HT1080 (cell line): Measurements from ENCODE around the gene UBR3. TPM values are rescaled to one million over a fixed set of nuclear protein-coding genes. Genes with fewer than 3 reads are reported as not detected.
"Not testable (repeated sequence)": the region's sequence is repeated elsewhere in the genome, so short reads cannot be mapped to it uniquely, and the experiment has no call there.

ENCODE experiments used
- DNase-seq: peaks from one replicate; pipeline ENCODE4 v3.0.0-alpha.2; 2015; ENCODE audit warnings: low read depth
- small RNA-seq: library from RNA; depleted of rRNA; stranded (forward); fragments of <200 nt; gene quantifications from one replicate; pipeline ENCODE3, GENCODE V24; 2014
- total RNA-seq: library from RNA; depleted of rRNA; stranded (reverse); fragments of >200 nt; shearing (Covaris generic); gene quantifications from 2 replicates; pipeline ENCODE4 v1.2.3, GENCODE V29; 2014; rRNA removed

Gene UBR3
- total RNA-seq, 1 experiment from 2014 or later = 14.0 TPM

DNA sequence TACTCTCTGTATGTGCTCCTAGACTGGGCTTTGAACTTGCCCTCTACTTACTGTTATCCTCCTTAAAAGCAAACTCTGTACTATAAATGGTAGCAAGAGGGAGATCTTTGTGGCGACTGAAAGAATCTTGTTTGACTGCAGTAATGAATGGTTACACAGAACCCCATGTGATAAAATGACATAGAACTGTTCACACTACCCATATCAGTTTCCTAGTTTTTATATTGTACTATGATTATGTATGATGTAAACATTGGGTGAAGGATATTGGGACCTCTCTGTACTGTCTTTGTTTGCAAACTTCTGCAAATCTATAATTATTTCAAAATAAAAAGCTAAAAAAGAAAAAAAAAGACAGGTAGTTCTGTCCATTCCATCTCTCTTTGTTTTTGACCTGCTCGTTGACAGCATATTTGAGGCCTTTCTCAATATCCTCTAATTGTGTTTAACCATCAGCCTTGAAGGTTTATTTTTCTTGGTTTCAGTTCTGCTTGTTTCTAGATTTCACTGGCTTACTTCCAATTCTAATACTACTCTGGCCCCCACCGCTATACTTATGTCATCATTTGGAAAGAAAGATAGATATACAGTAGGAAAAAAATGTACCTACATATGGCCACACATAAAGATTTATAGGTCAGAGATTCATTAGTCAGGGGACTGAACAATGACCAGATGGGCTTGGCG, 271.5 kb downstream of the UBR3 start:
- DNase-seq = no peak

DNA sequence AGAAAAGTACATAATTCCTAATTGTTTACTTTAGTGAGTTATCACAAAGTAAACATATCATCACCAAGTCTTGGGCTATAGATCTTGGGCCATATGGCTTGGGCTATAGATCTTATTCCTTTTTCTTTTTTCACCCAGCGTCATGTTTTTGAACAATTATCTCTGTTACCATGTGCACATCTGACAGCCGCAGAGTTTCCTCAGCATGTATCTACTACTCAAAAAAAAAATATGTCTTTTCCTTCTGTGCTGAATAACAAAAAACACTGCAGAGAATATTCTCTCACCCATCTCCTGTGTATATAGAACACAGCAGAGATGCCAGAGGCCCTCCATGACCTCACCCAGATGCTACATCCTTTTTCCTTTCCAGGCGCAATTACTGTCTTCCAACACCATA, 274.5 kb downstream of the UBR3 start:
- no peak for DNase-seq

DNA sequence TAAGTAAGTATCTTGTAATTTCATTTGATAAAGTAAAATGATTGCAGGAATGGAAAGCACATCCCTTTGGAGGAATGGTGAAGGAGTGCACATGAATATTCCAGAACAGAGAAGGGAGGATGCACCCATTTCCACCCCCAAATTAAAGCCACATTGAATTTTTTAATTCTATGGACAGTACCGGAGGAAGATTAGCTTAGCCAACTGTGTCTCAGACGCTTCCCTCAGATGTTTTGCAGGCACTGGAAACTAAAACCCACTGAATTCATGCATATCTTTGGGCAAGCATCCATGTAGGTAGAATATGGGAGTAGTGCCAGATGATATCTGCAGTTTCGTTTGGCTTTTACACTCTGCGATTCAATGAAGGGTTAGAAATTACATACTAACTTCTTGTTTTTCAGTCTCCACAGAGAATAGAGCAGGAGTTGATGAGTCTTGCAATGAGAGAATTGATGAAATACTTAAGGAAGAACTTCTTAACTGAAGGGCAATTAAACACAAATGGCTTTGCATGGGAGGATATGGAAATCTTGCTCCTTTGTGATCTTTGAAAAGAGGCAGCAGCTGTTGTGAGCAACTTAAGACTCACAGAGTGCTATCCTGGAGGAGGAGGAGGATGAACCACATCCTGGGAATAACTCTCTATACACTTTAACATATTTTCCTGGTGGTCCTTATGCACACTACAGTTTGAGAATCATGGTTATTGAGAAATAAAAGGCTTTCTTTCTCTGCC, 279.0 kb downstream of the UBR3 start:
- DNase-seq = no peak

DNA sequence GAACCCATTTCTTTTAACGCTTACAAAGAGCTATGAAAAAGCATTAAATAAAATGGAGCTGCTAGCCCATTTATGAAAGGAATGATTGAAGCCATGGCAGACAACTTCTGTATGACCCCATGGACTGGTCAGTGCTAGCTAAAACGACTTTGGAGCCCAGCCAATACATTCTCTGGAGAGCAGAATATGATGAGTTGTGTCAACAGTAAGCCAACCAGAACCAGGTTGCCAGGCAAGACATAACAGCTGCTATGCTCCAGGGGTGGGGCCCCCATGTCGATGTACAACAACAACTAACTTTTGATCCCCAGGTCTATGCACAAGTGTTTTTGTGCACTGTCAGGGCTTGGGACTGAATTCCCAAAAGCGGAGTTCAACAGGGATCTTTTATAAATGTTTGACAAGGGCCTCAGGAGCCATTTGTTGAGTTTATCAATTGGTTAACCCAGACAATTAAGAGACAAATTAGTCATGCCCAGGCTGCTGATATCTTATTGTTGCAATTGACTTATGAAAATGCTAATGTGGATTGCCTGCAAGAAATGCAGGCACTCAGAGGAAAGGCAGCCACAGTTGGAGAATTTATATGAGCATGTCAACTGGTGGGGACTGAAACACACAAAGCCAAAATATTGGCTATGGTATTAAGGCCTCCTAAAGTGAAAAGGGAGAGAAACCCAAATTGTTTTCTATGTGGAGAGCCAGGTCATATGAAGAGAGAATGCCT, 286.1 kb downstream of the UBR3 start:
- no peak for DNase-seq

DNA sequence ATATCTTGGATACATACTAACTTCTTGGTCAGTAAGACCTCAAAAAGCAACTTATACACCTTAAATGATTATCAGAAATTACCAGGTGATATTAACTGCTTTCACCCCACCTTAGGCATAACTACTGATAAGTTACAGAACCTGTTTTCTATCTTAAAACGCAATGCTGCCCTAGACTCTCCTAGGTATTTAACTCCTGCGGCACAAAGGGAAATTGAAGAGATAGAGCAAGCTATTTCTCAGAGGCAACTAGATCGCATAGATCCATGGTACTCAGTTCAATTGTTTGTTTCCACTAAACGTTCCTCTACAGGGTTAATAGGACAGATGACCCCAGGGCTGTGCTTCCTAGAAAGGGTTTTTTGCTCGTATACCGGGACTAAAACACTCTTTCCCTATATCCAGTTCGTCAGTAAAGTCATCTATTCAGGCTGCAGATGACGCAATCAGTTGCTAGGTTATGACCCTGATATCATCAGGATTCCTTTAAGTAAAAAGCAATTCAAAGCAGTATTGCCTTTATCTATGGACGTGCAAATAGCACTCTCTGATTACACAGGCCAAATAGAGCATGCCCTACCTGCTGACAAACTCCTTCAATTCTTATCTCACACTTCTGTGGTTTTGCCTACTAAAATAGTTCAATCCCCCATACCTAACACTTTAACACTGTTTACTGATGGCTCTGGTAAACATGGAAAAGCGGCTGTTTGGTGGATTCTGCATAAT, 288.4 kb downstream of the UBR3 start:
- no peak for DNase-seq

DNA sequence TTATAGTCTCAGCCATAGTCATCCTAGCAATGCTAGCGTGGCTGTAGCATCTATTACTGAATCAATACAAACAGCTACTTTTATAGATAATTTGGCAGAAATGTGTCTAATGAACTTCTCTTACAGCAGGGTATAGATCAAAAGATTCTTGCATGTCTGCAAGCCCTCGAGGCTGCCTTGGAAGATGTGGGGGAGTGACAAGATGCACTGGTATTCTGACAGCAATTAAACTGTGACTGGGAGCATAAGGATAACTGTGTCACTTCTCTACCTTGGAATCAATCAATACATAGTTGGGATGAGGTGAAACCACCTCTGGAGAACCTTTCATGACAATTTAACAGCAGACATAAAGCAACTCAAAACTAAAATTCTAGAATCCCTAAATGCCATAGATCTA, 291.4 kb downstream of the UBR3 start:
- no peak for DNase-seq

DNA sequence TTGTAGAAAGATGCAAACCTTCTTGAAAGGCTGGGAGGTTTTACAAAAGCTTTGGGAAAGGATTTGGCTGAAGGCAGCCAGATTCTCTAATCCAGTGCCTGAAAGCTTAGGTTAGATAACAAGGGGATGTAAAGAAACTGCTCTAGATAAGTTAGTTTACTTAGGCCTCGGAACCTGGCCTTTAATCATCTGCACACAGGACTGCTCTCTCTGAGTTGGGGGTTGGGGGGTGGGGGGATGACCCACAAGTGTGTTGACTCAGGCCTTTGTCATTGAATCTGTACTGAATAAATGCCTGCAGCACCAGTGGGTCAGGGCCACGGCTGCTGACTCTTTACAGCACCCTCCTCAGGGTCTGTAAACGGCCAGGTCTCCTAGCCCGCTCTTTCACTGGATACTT, 292.1 kb downstream of the UBR3 start:
- peak; percentile 50 for DNase-seq

DNA sequence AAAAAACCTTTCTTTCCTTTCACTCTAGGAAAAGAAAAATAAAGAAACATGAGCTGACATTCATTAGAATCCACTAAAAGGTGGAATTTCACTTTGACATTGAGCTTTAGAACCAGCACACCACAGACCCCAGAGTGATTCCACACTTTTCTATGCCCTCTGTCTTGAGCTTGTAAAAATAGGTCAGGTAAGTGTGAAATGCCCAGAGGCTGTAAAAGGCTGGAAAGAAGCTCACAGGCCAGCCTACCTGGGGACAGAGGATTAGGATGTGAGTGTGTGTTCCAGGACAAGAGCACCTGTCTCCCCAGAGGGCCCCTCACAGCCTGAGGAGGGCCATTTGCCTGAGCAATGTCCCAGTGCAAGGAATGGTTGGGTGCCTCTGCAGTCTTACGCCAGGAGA, 294.4 kb downstream of the UBR3 start:
- no peak for DNase-seq

DNA sequence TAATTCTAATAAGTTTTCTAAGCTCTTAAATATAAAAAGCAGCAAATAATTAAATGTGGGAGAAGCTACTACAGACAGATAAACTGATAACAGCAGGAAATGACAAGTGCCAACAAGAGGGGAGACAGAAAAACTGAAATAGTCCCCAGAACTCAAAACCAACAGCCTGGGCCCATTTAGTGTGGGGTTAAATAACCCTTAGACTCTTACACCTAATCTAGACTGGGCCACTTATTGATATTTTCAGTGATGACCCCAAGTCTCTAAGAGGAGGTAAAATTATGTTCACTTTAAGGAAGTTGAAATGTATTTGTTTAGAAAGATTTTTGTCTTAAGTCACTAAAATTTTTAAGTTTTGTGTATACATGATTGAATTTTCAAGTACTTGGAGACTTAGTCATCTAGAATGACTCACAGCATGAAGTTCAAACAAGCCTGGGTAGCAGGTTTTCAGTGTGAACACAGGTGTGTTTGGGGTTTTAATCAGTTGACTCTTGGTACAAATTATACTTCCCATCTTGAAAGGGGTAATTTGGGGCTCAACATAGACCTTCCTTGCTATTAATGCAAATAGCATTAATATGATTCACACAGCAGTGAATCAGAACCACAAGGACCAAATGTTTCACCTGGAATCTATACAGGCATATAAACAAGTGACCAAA, 295.8 kb downstream of the UBR3 start:
- peak; percentile 63 for DNase-seq

DNA sequence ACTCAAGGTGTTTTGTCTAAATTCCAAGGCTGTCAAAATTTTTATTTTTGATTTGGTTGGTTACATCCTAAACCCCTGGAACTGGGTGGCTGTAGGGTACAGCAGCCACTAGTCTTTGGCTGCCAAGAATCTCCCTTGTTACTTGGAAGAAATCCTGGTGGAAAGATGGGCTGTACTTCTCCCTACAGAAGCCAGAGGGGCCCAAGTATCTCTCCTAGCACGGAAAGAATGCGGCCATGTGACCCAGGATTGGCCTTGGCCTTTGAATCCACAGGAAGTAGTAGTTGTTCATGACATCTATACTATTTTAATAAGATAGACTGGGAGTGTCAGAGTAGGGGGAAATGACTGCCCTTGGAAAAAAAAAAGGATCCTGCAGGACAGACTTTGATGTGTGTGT, 296.3 kb downstream of the UBR3 start:
- peak; percentile 47 for DNase-seq

DNA sequence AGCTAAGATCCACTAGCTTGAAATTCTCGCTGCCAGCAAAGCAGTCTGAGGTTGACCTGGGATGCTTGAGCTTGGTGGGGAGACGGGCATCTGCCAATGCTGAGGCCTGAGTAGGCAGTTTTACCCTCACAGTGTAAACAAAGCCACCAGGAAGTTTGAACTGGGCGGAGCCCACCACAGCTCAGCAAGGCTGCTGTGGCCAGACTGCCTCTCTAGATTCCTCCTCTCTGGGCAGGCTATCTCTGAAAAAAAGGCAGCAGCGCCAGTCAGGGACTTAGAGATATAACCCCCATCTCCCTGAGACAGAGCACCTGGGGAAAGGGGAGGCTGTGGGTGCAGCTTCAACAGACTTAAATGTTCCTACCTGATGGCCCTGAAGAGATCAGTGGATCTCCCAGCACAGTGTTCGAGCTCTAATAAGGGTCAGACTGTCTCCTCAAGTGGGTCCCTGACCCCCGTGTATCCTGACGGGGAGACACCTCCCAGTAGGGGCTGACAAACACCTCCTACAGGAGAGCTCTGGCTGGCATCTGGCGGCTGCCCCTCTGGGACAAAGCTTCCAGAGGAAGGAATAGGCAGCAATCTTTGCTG, 299.0 kb downstream of the UBR3 start:
- not testable (repeated sequence) for DNase-seq

Small RNA genes within 50 kb of the gene (small RNA-seq; reads per million reads assigned to genes)
- gene RNU6-1006P = not detected

Other genes starting within 250 kb of the UBR3 start
- gene PPIG, start 243.1 kb upstream of the UBR3 start, total RNA-seq = 18.2 and 24.0 TPM in 2 replicates
- gene CFAP210, start 133.0 kb upstream of the UBR3 start, total RNA-seq = not detected in 2 replicates
- 1.9 and 5.8 TPM in 2 replicates for gene PHOSPHO2, start 133.0 kb upstream of the UBR3 start, total RNA-seq
- 23.6 and 28.1 TPM in 2 replicates for gene KLHL23, start 93.6 kb upstream of the UBR3 start, total RNA-seq
- gene SSB, start 28.6 kb upstream of the UBR3 start, total RNA-seq = 144 and 174 TPM in 2 replicates
- gene METTL5, start 2.5 kb upstream of the UBR3 start, total RNA-seq = 91.0 and 110 TPM in 2 replicates